Body of pancreas (tissue), 4 donors: ENCODE measurements around the gene NELFCD.

Experiments
- CTCF ChIP-seq, 7 experiments: fragments of 450-650 bp in 4 of 7; fragments of 200-600 bp in 3 of 7; sonication (generic) in 3 of 7; IDR thresholded peaks; one replicate each; pipeline ENCODE4 v1.5.1; 2016 to 2019; ENCODE audit warnings: antibody characterized with exemption in 7 of 7
- POLR2A ChIP-seq, 3 donors: fragments of 450-650 bp; IDR thresholded peaks; one replicate each; pipeline ENCODE4 v1.6.1; 2016; ENCODE audit warnings: antibody characterized with exemption in 3 of 3, mild to moderate bottlenecking in 2 of 3

DNA sequence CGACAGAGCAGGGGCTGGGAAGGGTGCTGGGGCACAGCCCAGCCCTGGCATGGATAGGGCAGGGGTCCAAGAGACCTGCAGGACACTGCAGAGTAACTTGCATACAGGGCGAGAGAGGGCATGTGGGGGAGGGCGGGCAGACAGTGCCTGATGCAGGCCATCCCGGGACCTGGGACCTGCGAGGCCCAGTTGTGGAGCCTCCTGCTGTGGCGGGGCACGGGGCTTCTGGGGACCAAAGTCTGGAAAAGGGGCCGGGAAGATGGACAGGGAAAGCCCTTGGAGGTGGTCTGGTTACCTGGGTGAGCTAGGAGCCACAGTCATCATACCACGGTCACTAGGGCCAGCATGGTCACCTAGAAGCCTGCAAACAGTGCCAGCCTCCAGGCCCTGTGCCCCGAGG, 37.8 kb downstream of the NELFCD start:
- no peak for TF ChIP-seq CTCF (IDR thresholded peaks at IDR 0.05)
- TF ChIP-seq POLR2A (IDR thresholded peaks at IDR 0.05), result no peak
